ENCODE results near the gene NAA15. TPM values are rescaled to one million over a fixed set of nuclear protein-coding genes. Genes with fewer than 3 reads are reported as not detected.
"Not testable (repeated sequence)": the region's sequence is repeated elsewhere in the genome, so short reads cannot be mapped to it uniquely, and the experiment has no call there.

Gene NAA15
- total RNA-seq, 1 donor from 2014 or later, result 35.3 TPM

DNA sequence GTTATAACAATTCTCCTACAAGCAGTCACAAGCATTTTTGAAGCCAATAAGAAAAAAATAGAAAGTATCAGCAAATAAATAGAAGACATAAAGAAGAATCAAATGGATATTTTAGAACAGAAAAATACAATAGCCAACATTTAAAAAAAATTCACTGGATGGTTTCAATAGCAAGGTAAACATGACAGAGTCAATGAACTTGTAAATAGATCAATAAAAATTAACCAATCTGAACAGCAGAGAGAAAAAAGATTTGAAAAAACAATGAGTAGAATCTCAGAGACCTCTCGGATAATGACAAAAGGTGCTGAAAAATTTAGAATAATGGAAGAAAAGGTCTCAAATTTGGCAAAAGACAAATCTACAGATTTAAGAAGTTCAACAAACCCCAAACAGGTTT, 119.3 kb downstream of the NAA15 start:
- peaks cover 8% of the 10 kb centered on the region for H3K9me3 Mint-ChIP-seq (ENCODE audit: low read depth)
- DNase-seq (ENCODE audit: low spot score), result no peak
- no peak overlapping the region for H3K4me3 Mint-ChIP-seq (ENCODE audit: unreplicated experiment)
- TF ChIP-seq, protein P1, sequence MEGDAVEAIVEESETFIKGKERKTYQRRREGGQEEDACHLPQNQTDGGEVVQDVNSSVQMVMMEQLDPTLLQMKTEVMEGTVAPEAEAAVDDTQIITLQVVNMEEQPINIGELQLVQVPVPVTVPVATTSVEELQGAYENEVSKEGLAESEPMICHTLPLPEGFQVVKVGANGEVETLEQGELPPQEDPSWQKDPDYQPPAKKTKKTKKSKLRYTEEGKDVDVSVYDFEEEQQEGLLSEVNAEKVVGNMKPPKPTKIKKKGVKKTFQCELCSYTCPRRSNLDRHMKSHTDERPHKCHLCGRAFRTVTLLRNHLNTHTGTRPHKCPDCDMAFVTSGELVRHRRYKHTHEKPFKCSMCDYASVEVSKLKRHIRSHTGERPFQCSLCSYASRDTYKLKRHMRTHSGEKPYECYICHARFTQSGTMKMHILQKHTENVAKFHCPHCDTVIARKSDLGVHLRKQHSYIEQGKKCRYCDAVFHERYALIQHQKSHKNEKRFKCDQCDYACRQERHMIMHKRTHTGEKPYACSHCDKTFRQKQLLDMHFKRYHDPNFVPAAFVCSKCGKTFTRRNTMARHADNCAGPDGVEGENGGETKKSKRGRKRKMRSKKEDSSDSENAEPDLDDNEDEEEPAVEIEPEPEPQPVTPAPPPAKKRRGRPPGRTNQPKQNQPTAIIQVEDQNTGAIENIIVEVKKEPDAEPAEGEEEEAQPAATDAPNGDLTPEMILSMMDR (IDR thresholded peaks at IDR 0.05), result no peak
- no peak overlapping the region for H3K27ac Mint-ChIP-seq (ENCODE audit: unreplicated experiment)
- H3K27me3 Mint-ChIP-seq (ENCODE audit: low read depth), result no peaks in the 10 kb centered on the region
- H3K36me3 Mint-ChIP-seq (ENCODE audit: low read depth), result peaks cover 21% of the 10 kb centered on the region
- H3K4me1 Mint-ChIP-seq (ENCODE audit: low read depth), result peaks cover 9% of the 10 kb centered on the region

DNA sequence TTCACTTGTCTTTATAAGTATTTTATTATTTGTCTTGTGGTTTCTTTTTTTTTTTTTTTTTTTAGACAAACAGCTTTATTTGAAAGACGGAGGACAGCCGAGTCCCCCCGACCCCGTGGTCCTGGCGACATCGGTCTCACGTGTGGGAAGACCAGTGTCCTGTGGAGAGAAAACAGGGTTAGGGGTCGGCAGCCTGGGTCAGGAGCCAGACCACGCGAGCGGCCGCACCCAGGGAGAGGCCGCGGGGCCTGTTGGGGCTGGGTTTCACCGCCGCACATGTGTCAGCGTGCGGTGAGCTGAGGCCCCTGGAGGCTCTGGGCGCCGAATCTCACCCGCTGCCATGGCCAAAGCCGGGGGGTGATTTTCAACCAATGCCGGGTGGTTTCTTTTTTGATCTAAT, 134.8 kb downstream of the NAA15 start:
- TF ChIP-seq, protein P1 (IDR thresholded peaks at IDR 0.05), result no peak
- H3K36me3 Mint-ChIP-seq (ENCODE audit: low read depth), result peaks cover 41% of the 10 kb centered on the region
- DNase-seq (ENCODE audit: low spot score), result no peak
- peaks cover 20% of the 10 kb centered on the region for H3K4me1 Mint-ChIP-seq (ENCODE audit: low read depth)
- no peaks in the 10 kb centered on the region for H3K27me3 Mint-ChIP-seq (ENCODE audit: low read depth)
- H3K9me3 Mint-ChIP-seq (ENCODE audit: low read depth), result peaks cover 41% of the 10 kb centered on the region
- H3K4me3 Mint-ChIP-seq (ENCODE audit: unreplicated experiment), result no peak overlapping the region
- H3K27ac Mint-ChIP-seq (ENCODE audit: unreplicated experiment), result peak overlapping the region; percentile 18

DNA sequence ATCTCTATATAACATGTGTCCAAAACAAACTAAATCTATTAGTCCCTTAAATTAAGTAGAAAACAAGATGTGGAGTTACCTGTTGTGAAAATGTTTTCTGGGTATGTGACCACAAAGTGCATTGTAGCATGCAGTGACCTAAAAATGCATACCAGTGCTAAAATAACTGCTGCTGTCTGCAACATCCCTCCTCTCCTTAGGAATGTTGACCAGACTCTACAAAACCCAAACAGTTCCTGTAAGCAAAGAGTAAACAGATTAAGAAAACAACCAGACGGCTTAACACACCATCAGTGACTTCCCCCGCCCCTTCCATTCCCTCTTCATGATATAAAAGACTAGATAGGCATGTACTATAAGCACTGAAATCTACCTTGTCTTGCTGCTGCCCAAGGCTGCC, 136.8 kb downstream of the NAA15 start:
- Mint-ChIP-seq H3K9me3 (ENCODE audit: low read depth) (peaks cover 37% of the 10 kb centered on the region), H3K4me1 (ENCODE audit: low read depth) (peaks cover 24% of the 10 kb centered on the region), H3K4me3 (ENCODE audit: unreplicated experiment) (no peak overlapping the region), H3K27me3 (ENCODE audit: low read depth) (no peaks in the 10 kb centered on the region), H3K27ac (ENCODE audit: unreplicated experiment) (no peak overlapping the region), H3K36me3 (ENCODE audit: low read depth) (peaks cover 35% of the 10 kb centered on the region)
- DNase-seq (ENCODE audit: low spot score), result no peak
- TF ChIP-seq, protein P1 (IDR thresholded peaks at IDR 0.05), result no peak

DNA sequence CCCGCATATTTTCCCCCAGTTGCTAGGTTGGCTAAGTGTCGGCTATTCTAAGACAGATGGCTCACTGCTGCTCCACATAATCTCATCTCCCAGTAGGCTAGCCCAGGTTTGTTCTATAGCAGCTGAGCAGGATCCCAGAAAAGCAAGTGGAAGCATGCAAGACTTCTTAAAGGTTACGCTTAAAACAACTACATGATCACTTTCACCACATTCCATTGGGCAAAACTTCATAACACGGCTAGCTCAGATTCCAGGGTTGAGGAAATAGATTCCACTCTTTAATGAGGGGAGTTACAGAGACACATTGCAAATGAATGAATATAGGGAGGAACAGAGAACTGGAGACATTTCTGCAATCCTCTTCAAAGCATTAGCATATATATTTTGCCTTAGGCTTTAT, 139.7 kb downstream of the NAA15 start:
- Mint-ChIP-seq H3K36me3 (ENCODE audit: low read depth) (peaks cover 35% of the 10 kb centered on the region), H3K27ac (ENCODE audit: unreplicated experiment) (peak overlapping the region; percentile 23), H3K27me3 (ENCODE audit: low read depth) (no peaks in the 10 kb centered on the region), H3K4me1 (ENCODE audit: low read depth) (peaks cover 15% of the 10 kb centered on the region), H3K9me3 (ENCODE audit: low read depth) (peaks cover 37% of the 10 kb centered on the region), H3K4me3 (ENCODE audit: unreplicated experiment) (no peak overlapping the region)
- DNase-seq (ENCODE audit: low spot score), result no peak
- TF ChIP-seq, protein P1 (IDR thresholded peaks at IDR 0.05), result no peak

DNA sequence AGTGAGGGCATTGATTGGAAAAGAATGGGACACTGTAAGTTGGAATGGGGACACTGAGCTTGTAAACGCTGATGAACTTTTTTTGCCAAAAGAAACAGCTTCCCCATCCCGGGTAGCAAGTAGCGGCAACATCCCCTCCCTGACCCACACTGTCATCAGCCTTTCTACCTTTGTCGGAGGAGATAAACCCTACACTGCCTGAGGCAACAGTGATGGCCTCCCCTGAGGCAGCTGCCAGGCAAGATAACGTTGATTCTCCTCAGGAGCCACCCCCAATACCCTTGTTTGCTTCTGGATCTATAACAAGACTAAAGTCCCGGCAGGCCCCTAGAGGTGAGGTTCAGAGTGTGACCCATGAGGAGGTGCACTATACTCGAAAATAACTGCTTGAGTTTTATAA, 142.4 kb downstream of the NAA15 start:
- peaks cover 16% of the 10 kb centered on the region for H3K36me3 Mint-ChIP-seq (ENCODE audit: low read depth)
- H3K27ac Mint-ChIP-seq (ENCODE audit: unreplicated experiment), result no peak overlapping the region
- no peaks in the 10 kb centered on the region for H3K27me3 Mint-ChIP-seq (ENCODE audit: low read depth)
- no peak overlapping the region for H3K4me3 Mint-ChIP-seq (ENCODE audit: unreplicated experiment)
- H3K4me1 Mint-ChIP-seq (ENCODE audit: low read depth), result peaks cover 8% of the 10 kb centered on the region
- H3K9me3 Mint-ChIP-seq (ENCODE audit: low read depth), result peaks cover 18% of the 10 kb centered on the region
- DNase-seq (ENCODE audit: low spot score), result no peak
- TF ChIP-seq, protein P1 (IDR thresholded peaks at IDR 0.05), result no peak

DNA sequence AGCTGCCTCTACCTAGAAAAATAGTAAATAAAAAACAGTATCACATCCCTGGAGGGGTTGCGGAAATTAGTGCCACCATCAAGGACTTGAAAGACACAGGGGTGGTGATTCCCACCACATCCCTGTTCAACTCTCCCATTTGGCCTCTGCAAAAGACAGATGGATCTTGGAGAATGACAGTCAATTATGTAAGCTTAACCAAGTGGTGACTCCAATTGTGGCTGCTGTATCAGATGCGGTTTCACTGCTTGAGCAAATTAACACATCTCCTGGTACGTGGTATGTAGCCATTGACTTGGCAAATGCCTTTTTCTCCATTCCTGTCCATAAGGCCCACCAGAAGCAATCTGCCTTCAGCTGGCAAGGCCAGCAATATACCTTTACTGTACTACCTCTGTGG, 143.6 kb downstream of the NAA15 start:
- H3K27ac Mint-ChIP-seq (ENCODE audit: unreplicated experiment); H3K4me1 Mint-ChIP-seq (ENCODE audit: low read depth); DNase-seq (ENCODE audit: low spot score); H3K27me3 Mint-ChIP-seq (ENCODE audit: low read depth); H3K4me3 Mint-ChIP-seq (ENCODE audit: unreplicated experiment); H3K36me3 Mint-ChIP-seq (ENCODE audit: low read depth): not testable (repeated sequence)
- peaks cover 10% of the 10 kb centered on the region for H3K9me3 Mint-ChIP-seq (ENCODE audit: low read depth)

DNA sequence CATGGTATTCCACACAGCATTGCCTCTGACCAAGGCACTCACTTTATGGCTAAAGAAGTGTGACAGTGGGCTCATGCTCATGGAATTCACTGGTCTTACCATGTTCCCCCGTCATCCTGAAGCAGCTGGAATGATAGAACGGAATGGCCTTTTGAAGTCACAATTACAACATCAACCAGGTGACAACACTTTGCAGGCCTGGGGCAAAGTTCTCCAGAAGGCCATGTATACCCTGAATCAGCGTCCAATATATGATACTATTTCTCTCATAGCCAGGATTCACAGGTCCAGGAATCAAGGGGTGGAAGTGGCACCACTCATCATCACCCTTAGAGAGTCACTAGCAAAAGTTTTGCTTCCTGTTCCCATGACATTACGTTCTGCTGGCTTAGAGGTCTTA, 145.8 kb downstream of the NAA15 start:
- not testable (repeated sequence) for H3K27me3 Mint-ChIP-seq (ENCODE audit: low read depth); DNase-seq (ENCODE audit: low spot score); H3K4me1 Mint-ChIP-seq (ENCODE audit: low read depth); H3K36me3 Mint-ChIP-seq (ENCODE audit: low read depth); H3K27ac Mint-ChIP-seq (ENCODE audit: unreplicated experiment); H3K4me3 Mint-ChIP-seq (ENCODE audit: unreplicated experiment); H3K9me3 Mint-ChIP-seq (ENCODE audit: low read depth)
